CD14-positive monocyte (primary cell): ENCODE results near the gene NAP1L4. TPM values are rescaled to one million over a fixed set of nuclear protein-coding genes. Genes with fewer than 3 reads are reported as not detected.
"Not testable (repeated sequence)": the region's sequence is repeated elsewhere in the genome, so short reads cannot be mapped to it uniquely, and the experiment has no call there.

ENCODE experiments used
- DNase-seq, 3 donors: peaks; one replicate each; pipeline ENCODE4 v3.0.0-alpha.2; 2011 to 2022
- H2AFZ ChIP-seq: 2 replicates; pipeline ENCODE4 v1.6.0; 2012; ENCODE audit warnings: mild to moderate bottlenecking, low read depth, low read length, inconsistent platforms; ENCODE audit not compliant: insufficient read depth, poor library complexity, severe bottlenecking
- H3K27ac ChIP-seq, 2 donors: 1 replicate in 1 of 2; 2 replicates in 1 of 2; pipeline ENCODE4 v1.5.1; 2012 to 2013; ENCODE audit warnings: low read length in 2 of 2, control low read depth in 1 of 2, inconsistent platforms in 1 of 2, low read depth in 1 of 2, mild to moderate bottlenecking in 1 of 2
- H3K27me3 ChIP-seq, 2 donors: one replicate each; pipeline versions ENCODE4 v1.6.0 to v1.6.1; 2011 to 2013; ENCODE audit warnings: low read length in 2 of 2; ENCODE audit not compliant: control insufficient read depth in 2 of 2, insufficient read depth in 2 of 2
- H3K36me3 ChIP-seq, 2 donors: replicated peaks in 1 of 2; 1 replicate in 1 of 2; 2 replicates in 1 of 2; pipeline versions ENCODE4 v1.5.1 to v1.6.1; 2012 to 2013; ENCODE audit warnings: low read length in 2 of 2, control low read depth in 1 of 2, inconsistent platforms in 1 of 2, mild to moderate bottlenecking in 1 of 2; ENCODE audit not compliant: insufficient read depth in 2 of 2, control insufficient read depth in 1 of 2
- H3K4me1 ChIP-seq, 2 donors: 1 replicate in 1 of 2; 2 replicates in 1 of 2; pipeline versions ENCODE4 v1.5.1 to v1.6.1; 2012 to 2013; ENCODE audit warnings: low read length in 2 of 2, control low read depth in 1 of 2, inconsistent platforms in 1 of 2, mild to moderate bottlenecking in 1 of 2, moderate library complexity in 1 of 2; ENCODE audit not compliant: insufficient read depth in 2 of 2, control insufficient read depth in 1 of 2
- H3K4me2 ChIP-seq: replicated peaks from 2 replicates; pipeline ENCODE3; 2012; ENCODE audit warnings: low read length, moderate library complexity, mild to moderate bottlenecking; ENCODE audit not compliant: poor library complexity, severe bottlenecking; ENCODE audit errors: extremely low read depth
- H3K4me3 ChIP-seq, 3 experiments: fragments of 200-600 bp in 1 of 3; sonication (generic) in 1 of 3; replicated peaks in 1 of 3; 1 replicate in 2 of 3; 2 replicates in 1 of 3; pipeline ENCODE4 v1.5.1; 2011 to 2013; ENCODE audit warnings: low read length in 3 of 3, mild to moderate bottlenecking in 3 of 3, control low read depth in 2 of 3, low read depth in 2 of 3, inconsistent platforms in 1 of 3, moderate library complexity in 1 of 3
- H3K79me2 ChIP-seq: 2 replicates; pipeline ENCODE4 v1.6.0; 2012; ENCODE audit warnings: mild to moderate bottlenecking, control low read depth, inconsistent platforms, low read length, moderate library complexity; ENCODE audit not compliant: insufficient read depth
- H3K9ac ChIP-seq: 2 replicates; pipeline ENCODE4 v1.6.0; 2017; ENCODE audit warnings: low read length, mild to moderate bottlenecking; ENCODE audit not compliant: insufficient read depth, poor library complexity, severe bottlenecking
- H3K9me3 ChIP-seq, 2 donors: replicated peaks in 1 of 2; 1 replicate in 1 of 2; 2 replicates in 1 of 2; pipeline versions ENCODE4 v1.5.1 to v1.6.1; 2012 to 2013; ENCODE audit warnings: low read length in 2 of 2, control low read depth in 1 of 2; ENCODE audit not compliant: control insufficient read depth in 1 of 2, insufficient read depth in 1 of 2
- H4K20me1 ChIP-seq: 2 replicates; pipeline ENCODE4 v1.6.0; 2012; ENCODE audit warnings: mild to moderate bottlenecking, low read length, control low read depth, moderate library complexity; ENCODE audit not compliant: insufficient read depth
- H3K27ac Mint-ChIP-seq, 7 donors: one replicate each; pipeline ENCODE4 v1.8.0; 2020; ENCODE audit warnings: mild to moderate bottlenecking in 7 of 7, mixed read lengths in 7 of 7, moderate library complexity in 6 of 7, inconsistent platforms in 2 of 7
- H3K27me3 Mint-ChIP-seq, 3 donors: one replicate each; pipeline ENCODE4 v1.8.0; 2021 to 2022; ENCODE audit warnings: low read depth in 3 of 3, mild to moderate bottlenecking in 3 of 3, mixed read lengths in 3 of 3, moderate library complexity in 3 of 3, inconsistent platforms in 1 of 3
- H3K36me3 Mint-ChIP-seq, 2 donors: one replicate each; pipeline ENCODE4 v1.8.0; 2020; ENCODE audit warnings: mixed read lengths in 2 of 2, inconsistent platforms in 1 of 2, mild to moderate bottlenecking in 1 of 2
- H3K4me1 Mint-ChIP-seq: one replicate; pipeline ENCODE4 v1.8.0; 2020; ENCODE audit warnings: mild to moderate bottlenecking, mixed read lengths
- H3K4me3 Mint-ChIP-seq, 2 donors: one replicate each; pipeline ENCODE4 v1.8.0; 2020; ENCODE audit warnings: mild to moderate bottlenecking in 2 of 2, mixed read lengths in 2 of 2, moderate library complexity in 1 of 2
- H3K9me3 Mint-ChIP-seq, 7 donors: one replicate each; pipeline ENCODE4 v1.8.0; 2020 to 2022; ENCODE audit warnings: mixed read lengths in 7 of 7, mild to moderate bottlenecking in 6 of 7, moderate library complexity in 6 of 7, inconsistent platforms in 2 of 7
- WGBS: methylation state at CpG from one replicate; pipeline ENCODE4 v1.1.5; 2013; ENCODE audit warnings: missing lambda C conversion rate; ENCODE audit not compliant: insufficient coverage; 5-methylcytosine and 5-hydroxymethylcytosine counted together
- intact Hi-C, 2 donors: fragments of 100-400 bp; cut with micrococcal nuclease; formaldehyde crosslinking; loops; one replicate each; pipeline versions ENCODE4 v1.15.0 to v1.15.1; 2023
- polyA plus RNA-seq, 3 donors: library from polyadenylated mRNA; depleted of rRNA in 1 of 3; unstranded in 2 of 3; stranded (reverse) in 1 of 3; fragments of 300-500 nt in 2 of 3; fragments of >200 nt in 1 of 3; fragmentation: Illumina TruSeq in 2 of 3; gene quantifications; 1 replicate in 2 of 3; 2 replicates in 1 of 3; pipeline ENCODE4 v1.2.3, GENCODE V29; 2012 to 2021
- TF ChIP-seq, protein P1 (sequence below): fragments of 200-600 bp; IDR thresholded peaks from one replicate; pipeline ENCODE4 v1.8.0; 2022; ENCODE audit warnings: antibody characterized with exemption, mild to moderate bottlenecking

Gene NAP1L4
- polyA plus RNA-seq, 3 donors: 42.1 to 44.9 (median 44.9) TPM

DNA sequence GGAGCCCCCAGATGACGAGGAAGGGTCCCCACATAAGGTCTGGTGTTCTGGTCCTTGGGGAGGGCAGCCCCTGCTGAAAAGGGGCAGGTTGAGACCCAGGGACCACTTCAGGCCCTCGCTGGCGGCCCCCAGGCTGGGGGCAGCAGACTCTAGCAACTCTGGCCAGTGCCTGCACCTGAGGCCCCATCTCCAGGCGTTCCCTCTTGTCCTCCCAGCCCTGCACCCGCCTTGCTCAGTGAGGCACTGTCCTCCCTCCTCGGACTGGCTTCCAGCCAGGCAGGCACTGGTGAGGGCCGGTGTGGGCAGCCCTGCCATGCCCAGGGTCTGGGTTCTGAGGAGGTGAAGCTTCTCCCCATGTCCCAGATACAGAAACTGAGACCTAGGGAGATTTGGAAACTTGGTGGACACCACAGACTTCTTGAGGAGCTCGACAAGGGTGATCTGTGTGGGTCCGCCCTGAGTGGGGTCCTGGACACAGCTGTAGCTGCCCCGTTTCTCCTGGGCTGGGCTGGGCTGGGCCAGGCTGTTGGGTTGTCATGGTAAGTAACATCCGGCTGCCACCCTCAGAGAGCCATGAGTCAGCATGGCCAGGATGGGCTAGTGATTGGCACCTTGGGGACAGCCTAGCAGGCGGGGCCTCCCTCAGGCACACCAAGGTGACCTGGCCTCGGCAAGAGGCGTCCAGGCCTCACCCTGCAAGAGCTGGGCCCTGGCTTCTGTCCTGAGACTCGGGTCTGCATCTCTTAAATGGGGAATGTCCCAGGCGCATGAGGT lies 51.8 kb downstream of the NAP1L4 start:
- Histone ChIP-seq H3K4me1 (peaks cover 21 to 27% of the 10 kb centered on the region in 2 donors), H3K9me3 (peaks cover 14 to 21% of the 10 kb centered on the region in 2 donors), H3K4me3 (no peak overlapping the region), H3K4me2 (no peak overlapping the region), H3K9ac (peak overlapping the region; percentile 56), H3K79me2 (no peaks in the 10 kb centered on the region), H3K36me3 (peaks cover 0 to 2% of the 10 kb centered on the region in 2 donors), H2AFZ (no peak overlapping the region), H4K20me1 (peaks cover 4% of the 10 kb centered on the region), H3K27me3 (no peaks in the 10 kb centered on the region), H3K27ac (peak overlapping the region; percentile 48 to 64)
- Mint-ChIP-seq H3K9me3 (peaks cover 16 to 25% (median 22%) of the 10 kb centered on the region in 7 donors), H3K4me1 (peaks cover 26% of the 10 kb centered on the region), H3K27me3 (peaks cover 3 to 15% (median 5%) of the 10 kb centered on the region in 3 donors), H3K36me3 (peaks cover 7 to 25% of the 10 kb centered on the region in 2 donors), H3K27ac (peak overlapping the region in 6 of 7 donors; percentile 46 to 95 (median 78)), H3K4me3 (no peak overlapping the region)
- intact Hi-C loops: no loop called here
- WGBS: 46% methylated on average over 14 of the region's 16 CpGs
- peak; percentile 58 to 92 (median 83) for DNase-seq
- TF ChIP-seq, protein P1, sequence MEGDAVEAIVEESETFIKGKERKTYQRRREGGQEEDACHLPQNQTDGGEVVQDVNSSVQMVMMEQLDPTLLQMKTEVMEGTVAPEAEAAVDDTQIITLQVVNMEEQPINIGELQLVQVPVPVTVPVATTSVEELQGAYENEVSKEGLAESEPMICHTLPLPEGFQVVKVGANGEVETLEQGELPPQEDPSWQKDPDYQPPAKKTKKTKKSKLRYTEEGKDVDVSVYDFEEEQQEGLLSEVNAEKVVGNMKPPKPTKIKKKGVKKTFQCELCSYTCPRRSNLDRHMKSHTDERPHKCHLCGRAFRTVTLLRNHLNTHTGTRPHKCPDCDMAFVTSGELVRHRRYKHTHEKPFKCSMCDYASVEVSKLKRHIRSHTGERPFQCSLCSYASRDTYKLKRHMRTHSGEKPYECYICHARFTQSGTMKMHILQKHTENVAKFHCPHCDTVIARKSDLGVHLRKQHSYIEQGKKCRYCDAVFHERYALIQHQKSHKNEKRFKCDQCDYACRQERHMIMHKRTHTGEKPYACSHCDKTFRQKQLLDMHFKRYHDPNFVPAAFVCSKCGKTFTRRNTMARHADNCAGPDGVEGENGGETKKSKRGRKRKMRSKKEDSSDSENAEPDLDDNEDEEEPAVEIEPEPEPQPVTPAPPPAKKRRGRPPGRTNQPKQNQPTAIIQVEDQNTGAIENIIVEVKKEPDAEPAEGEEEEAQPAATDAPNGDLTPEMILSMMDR: no peak

DNA sequence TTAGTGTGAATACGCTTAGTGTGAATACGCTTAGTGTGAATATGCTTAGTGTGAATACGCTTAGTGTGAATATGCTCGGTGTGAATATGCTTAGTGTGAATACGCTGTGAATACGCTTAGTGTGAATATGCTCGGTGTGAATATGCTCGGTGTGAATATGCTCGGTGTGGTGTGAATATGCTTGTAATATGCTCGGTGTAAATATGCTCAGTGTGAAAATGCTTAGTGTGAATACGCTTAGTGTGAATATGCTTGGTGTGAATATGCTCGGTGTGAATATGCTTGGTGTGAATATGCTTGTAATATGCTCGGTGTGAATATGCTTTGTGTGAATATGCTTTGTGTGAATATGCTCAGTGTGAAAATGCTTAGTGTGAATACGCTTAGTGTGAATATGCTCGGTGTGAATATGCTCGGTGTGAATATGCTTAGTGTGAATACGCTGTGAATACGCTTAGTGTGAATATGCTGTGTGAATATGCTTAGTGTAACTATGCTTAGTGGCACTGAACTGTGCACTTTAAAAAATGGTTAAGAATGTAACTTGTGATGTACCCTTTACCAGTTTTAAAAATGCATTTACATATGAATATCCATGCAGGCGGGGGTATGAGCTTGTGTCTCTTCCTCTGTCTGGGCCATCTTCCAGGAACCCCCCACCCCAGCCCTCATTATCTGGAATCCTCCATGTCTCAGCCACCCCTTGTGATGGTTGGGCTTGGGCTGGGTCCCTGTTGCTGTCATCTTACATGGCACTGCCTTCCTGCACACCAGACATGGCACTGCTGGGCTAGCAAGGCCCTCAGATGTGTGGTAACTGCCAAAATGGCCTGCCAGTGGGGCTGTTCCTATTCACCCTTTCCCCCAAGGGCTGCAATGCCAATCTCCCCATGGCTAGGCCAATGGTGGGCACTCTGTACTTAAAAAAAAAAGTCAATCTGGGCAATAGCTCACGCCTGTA lies 53.4 kb downstream of the NAP1L4 start:
- H3K27ac Mint-ChIP-seq: peak overlapping the region in 5 of 7 donors; percentile 18 to 95 (median 70)
- H3K79me2 ChIP-seq, intact Hi-C loops, H3K36me3 ChIP-seq, H3K27ac ChIP-seq, H3K27me3 ChIP-seq, H3K4me3 ChIP-seq, H2AFZ ChIP-seq, H3K4me2 ChIP-seq, H4K20me1 ChIP-seq, DNase-seq, H3K9ac ChIP-seq, H3K4me3 Mint-ChIP-seq: not testable (repeated sequence)
- Histone ChIP-seq H3K4me1 (peaks cover 19 to 23% of the 10 kb centered on the region in 2 donors), H3K9me3 (peaks cover 14 to 21% of the 10 kb centered on the region in 2 donors)
- peaks cover 20% of the 10 kb centered on the region for H3K4me1 Mint-ChIP-seq
- WGBS: 94% methylated on average over 8 of the region's 20 CpGs
- peaks cover 3 to 16% (median 5%) of the 10 kb centered on the region in 3 donors for H3K27me3 Mint-ChIP-seq
- peaks cover 16 to 25% (median 22%) of the 10 kb centered on the region in 7 donors for H3K9me3 Mint-ChIP-seq
- H3K36me3 Mint-ChIP-seq: peaks cover 3 to 15% of the 10 kb centered on the region in 2 donors

DNA sequence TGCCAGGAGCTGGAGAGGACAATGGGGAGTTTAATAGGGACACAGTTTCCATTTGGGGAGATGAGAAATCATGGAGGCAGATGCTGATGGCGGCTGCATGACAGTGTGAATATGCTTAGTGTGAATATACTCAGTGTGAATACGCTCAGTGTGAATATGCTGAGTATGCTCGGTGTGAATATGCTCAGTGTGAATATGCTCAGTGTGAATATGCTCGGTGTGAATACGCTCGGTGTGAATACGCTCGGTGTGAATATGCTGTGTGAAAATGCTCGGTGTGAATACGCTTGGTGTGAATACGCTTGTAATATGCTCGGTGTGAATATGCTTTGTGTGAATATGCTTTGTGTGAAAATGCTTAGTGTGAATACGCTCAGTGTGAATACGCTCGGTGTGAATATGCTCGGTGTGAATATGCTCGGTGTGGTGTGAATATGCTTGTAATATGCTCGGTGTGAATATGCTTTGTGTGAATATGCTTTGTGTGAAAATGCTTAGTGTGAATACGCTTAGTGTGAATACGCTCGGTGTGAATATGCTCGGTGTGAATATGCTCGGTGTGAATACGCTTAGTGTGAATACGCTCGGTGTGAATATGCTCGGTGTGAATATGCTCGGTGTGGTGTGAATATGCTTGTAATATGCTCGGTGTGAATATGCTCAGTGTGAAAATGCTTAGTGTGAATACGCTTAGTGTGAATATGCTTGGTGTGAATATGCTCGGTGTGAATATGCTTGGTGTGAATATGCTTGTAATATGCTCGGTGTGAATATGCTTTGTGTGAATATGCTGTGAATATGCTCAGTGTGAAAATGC lies 54.3 kb downstream of the NAP1L4 start:
- H3K27me3 ChIP-seq, H3K27ac ChIP-seq, H4K20me1 ChIP-seq, H3K4me3 ChIP-seq, intact Hi-C loops, H3K79me2 ChIP-seq, H3K36me3 ChIP-seq, H3K9ac ChIP-seq, DNase-seq, H3K4me2 ChIP-seq, H3K4me3 Mint-ChIP-seq, H2AFZ ChIP-seq: not testable (repeated sequence)
- peaks cover 14 to 21% of the 10 kb centered on the region in 2 donors for H3K9me3 ChIP-seq
- Mint-ChIP-seq H3K36me3 (peaks cover 0 to 15% of the 10 kb centered on the region in 2 donors), H3K27me3 (peaks cover 3 to 16% (median 5%) of the 10 kb centered on the region in 3 donors), H3K4me1 (peaks cover 27% of the 10 kb centered on the region), H3K9me3 (peaks cover 16 to 25% (median 22%) of the 10 kb centered on the region in 7 donors), H3K27ac (peak overlapping the region in 3 of 7 donors; percentile 49 to 70 (median 55))
- 84% methylated on average over 13 of the region's 32 CpGs for WGBS
- peaks cover 27 to 32% of the 10 kb centered on the region in 2 donors for H3K4me1 ChIP-seq
